ENCODE data around the gene PTGIR.

Gene PTGIR

GRCh38 chr19:46616631-46617322 lies 8.1 kb downstream of the PTGIR start:
- DNase-seq (ENCODE audit: low read depth) = no peak

- no peak for DNase-seq (ENCODE audit: low read depth)
Measured at GRCh38 chr19:46615966-46616365, 8.9 kb downstream of the PTGIR start.

- no peak for DNase-seq (ENCODE audit: low read depth)
Measured at GRCh38 chr19:46614114-46614722, 10.7 kb downstream of the PTGIR start.

DNA sequence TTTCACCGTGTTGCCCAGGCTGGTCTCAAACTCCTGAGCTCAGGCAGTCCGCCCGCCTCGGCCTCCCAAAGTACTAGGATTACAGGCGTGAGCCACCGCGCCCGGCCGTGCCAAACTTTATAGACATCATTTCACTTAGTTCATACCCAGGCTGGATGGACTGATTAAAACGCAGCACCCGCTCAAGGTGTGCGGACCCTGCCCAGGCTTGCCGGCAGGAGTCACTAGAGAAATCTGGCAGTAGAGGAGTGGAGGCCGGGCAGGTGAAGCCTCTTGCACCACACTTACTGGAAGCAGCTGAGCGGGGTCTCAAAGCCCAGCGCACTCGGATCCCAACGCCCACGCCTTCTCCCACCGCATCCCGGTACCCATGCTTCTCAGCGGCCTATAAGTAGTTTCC lies 11.4 kb downstream of the PTGIR start:
- no peak for DNase-seq (ENCODE audit: low read depth)

DNA sequence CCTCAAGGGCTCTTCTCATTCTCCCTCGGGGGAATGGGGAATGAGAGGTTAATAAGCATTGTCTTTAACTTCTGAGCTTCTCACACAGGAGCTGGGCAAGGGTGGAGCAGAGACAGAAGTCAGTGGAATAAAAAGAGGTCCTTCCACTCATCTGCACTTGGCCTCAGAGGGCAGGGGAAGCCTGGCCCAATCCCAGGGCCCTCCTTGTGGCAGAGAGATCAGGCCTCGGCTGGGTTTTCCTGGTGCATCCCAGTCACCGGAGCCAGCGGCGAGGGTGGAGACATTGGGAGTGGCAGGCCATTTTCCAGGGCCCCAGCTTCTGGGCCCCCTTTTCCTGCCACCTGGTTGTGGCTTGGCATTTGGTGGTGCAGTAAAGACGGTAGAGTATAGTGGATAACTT lies 13.1 kb downstream of the PTGIR start:
- DNase-seq (ENCODE audit: low read depth) = no peak

DNA sequence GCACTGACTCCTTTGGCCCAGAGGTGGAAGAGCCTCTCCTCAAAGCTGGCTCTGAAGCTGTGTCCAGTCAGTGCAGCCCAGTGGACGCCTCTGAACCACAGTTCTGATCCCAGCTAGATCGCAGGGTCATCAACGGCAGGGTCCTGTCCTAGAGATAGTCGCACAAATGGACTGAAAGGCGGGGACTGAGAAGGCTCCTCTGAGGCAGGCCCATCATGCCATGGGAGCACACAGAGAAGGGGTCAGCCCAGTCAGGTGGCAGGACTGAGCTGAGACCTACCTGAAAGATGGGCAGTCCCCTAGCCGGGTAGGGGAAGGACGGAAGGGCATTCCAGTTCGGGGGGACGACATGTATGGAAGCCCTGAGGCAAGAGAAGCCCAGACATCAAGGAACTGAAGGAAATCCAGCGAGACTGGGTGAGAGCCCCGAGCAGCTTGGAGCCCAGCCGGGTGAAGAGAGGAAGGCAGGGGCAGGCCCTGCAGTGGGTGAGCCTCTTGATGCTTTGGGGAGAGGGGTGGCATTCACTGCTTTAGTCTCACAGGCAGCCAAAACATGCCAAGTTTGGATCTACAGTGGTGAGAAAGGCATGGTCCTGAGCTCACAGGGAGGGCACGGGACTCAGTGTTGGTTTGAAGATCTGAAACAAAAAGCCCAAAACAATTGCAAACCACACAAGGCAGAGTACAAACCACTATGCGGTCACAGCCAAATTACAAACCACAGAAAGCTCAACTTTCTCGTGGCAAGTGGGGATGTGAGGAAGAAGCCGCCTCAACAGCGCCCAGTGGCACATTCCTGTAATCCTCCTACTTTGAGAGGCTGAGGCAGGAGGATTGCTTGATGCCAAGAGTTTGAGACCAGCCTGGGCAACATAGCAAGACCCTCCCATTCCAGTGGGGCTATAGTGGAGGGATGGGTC lies 13.8 kb downstream of the PTGIR start:
- DNase-seq (ENCODE audit: low read depth) = no peak

DNA sequence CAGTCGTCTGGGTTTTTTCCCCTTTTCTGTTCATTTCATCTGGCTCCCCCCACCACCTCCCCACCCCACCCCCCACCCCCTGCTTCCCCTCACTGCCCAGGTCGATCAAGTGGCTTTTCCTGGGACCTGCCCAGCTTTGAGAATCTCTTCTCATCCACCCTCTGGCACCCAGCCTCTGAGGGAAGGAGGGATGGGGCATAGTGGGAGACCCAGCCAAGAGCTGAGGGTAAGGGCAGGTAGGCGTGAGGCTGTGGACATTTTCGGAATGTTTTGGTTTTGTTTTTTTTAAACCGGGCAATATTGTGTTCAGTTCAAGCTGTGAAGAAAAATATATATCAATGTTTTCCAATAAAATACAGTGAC lies 14.5 kb downstream of the PTGIR start:
- no peak for DNase-seq (ENCODE audit: low read depth)

DNA sequence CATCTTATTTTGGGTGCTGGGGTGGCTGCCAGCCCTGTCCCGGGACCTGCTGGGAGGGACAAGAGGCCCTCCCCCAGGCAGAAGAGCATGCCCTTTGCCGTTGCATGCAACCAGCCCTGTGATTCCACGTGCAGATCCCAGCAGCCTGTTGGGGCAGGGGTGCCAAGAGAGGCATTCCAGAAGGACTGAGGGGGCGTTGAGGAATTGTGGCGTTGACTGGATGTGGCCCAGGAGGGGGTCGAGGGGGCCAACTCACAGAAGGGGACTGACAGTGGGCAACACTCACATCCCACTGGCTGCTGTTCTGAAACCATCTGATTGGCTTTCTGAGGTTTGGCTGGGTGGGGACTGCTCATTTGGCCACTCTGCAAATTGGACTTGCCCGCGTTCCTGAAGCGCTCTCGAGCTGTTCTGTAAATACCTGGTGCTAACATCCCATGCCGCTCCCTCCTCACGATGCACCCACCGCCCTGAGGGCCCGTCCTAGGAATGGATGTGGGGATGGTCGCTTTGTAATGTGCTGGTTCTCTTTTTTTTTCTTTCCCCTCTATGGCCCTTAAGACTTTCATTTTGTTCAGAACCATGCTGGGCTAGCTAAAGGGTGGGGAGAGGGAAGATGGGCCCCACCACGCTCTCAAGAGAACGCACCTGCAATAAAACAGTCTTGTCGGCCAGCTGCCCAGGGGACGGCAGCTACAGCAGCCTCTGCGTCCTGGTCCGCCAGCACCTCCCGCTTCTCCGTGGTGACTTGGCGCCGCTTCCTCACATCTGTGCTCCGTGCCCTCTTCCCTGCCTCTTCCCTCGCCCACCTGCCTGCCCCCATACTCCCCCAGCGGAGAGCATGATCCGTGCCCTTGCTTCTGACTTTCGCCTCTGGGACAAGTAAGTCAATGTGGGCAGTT lies 15.1 kb downstream of the PTGIR start:
- DNase-seq (ENCODE audit: low read depth) = no peak

GRCh38 chr19:46608581-46609345 lies 16.1 kb downstream of the PTGIR start:
- no peak for DNase-seq (ENCODE audit: low read depth)

GRCh38 chr19:46608178-46608577 lies 16.7 kb downstream of the PTGIR start:
- DNase-seq (ENCODE audit: low read depth) = no peak

GRCh38 chr19:46607448-46607841 lies 17.4 kb downstream of the PTGIR start:
- DNase-seq (ENCODE audit: low read depth) = no peak

- no peak for DNase-seq (ENCODE audit: low read depth)
Measured at GRCh38 chr19:46606681-46607447, 18.0 kb downstream of the PTGIR start.

DNA sequence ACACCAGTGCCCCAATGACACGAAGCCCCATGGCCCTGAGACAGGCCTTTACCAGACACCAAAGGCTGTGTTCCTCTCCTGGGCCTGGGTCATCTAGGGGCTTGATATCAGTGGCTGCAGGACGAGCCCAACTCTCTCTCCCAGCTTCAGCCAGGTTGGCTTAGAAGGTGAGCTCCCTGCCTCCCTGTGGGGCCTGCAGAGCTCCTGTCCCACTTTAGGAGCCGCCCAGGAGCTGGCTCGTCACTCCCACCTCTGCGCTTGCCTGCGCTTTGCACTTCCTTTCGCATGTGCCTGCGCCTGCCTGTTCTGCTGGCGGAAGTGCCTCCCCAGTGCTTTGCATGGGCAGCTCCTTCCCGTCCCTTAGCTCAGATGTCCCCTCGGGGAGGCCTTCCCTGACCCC lies 18.9 kb downstream of the PTGIR start:
- no peak for DNase-seq (ENCODE audit: low read depth)

- no peak for DNase-seq (ENCODE audit: low read depth)
Measured at GRCh38 chr19:46605356-46605821, 19.5 kb downstream of the PTGIR start.

- no peak for DNase-seq (ENCODE audit: low read depth)
Measured at GRCh38 chr19:46604781-46605355, 20.0 kb downstream of the PTGIR start.

DNA sequence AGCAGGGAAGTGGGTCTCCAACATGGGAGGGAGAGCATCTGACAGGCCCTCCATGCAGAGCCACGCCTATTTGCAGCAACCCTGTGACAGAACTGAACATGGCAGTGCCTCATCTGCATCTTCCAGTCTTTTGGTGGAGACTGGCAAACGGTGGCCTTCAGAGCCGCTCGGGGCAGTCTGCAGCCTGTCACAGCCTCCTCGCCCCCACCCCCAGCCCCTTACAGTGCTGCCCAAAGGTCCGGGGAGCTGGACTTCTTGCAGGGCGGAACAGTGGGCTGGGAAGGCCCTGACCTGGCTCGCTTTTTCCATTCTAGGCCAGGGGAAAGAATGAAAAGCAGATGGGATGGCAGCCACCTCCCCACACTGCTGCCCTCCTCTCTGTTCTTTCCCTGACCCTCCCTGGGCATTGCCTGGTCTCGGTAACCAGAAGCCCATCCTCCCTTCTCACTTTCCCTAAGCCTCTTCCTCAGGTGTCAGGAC lies 21.1 kb downstream of the PTGIR start:
- no peak for DNase-seq (ENCODE audit: low read depth)

DNA sequence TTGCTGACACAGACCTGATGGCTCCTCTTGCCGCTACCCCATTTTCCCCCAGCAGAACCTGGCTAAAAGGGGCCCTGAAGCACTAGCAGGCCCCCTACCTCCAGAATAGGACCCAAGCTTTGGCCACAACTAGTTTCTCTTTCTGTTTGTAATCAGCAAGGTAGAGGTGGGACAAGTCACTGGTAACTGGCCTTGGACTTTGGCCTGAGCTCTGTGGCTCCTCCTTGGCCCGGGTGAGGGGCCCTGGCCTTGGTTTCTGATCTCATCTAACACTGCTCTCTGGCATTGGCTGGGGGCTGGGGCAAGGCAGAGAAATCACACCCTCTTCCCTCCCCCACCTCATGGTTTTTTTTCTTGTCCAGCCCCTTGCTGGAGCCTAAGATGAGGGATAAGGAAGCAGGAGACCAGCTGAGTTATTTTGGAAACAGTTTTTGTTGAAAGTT lies 21.7 kb downstream of the PTGIR start:
- no peak for DNase-seq (ENCODE audit: low read depth)

DNA sequence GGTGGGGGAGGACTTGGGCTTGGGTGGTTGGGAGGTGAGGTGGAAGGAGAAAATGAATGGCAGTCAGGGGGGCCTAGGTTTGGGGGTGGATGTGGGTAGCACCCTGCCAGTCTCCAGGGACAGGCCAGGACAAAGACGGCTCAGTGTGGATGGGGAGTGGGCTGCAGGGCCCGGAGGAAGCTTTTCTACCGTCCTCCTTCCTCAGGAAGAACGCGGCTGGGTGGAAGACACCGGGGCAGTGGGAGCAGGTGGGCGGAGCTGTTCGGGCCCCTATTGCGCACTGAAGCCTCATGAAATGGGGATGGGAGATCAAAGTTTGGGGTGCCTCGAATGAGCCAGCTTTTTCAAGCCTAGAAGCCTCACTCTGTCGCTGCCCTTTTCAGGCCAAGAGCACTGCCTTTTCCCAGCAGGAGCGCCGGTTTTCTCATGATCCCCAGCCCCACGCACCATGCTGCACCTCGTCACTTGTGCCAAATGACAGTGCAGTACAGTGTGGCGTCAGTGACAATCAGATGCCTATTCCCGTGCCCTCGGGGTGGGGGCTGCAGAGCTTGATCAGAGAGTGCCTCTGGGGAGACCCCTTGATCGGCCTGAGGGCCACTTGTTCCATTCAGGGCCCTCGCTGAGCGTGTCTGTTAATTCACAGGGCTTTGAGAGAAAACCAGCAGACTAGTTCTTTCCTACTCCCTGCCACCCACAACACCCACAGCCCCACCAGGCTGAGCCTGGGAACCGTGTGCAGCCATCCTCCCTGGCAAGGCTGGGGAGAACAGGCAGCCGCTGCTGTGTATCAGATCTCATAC lies 22.3 kb downstream of the PTGIR start:
- no peak for DNase-seq (ENCODE audit: low read depth)

Data from HS-27A (cell line).